Tibial nerve (tissue), 4 donors: Measurements from ENCODE around the gene ELMOD3. TPM values are rescaled to one million over a fixed set of nuclear protein-coding genes. Genes with fewer than 3 reads are reported as not detected.

Source experiments
- DNase-seq, 2 donors: peaks; one replicate each; pipeline ENCODE4 v3.0.0-alpha.2; 2019; ENCODE audit warnings: low spot score in 2 of 2
- H3K27ac ChIP-seq, 4 donors: fragments of 200-600 bp; sonication (generic) in 3 of 4; one replicate each; pipeline ENCODE4 v1.5.1; 2017 to 2019; ENCODE audit warnings: mild to moderate bottlenecking in 1 of 4
- H3K27me3 ChIP-seq, 2 donors: fragments of 200-600 bp; sonication (generic) in 1 of 2; one replicate each; pipeline versions ENCODE4 v1.5.1 to v1.6.0; 2017 to 2019
- H3K36me3 ChIP-seq, 3 donors: fragments of 200-600 bp; sonication (generic); one replicate each; pipeline ENCODE4 v1.5.1; 2018 to 2019
- H3K4me1 ChIP-seq, 4 donors: fragments of 200-600 bp; sonication (generic) in 3 of 4; one replicate each; pipeline ENCODE4 v1.5.1; 2017 to 2019
- H3K4me3 ChIP-seq, 4 donors: fragments of 200-600 bp; sonication (generic) in 3 of 4; one replicate each; pipeline ENCODE4 v1.5.1; 2017 to 2019; ENCODE audit warnings: mild to moderate bottlenecking in 1 of 4, moderate library complexity in 1 of 4
- H3K9me3 ChIP-seq, 4 donors: fragments of 200-600 bp; sonication (generic) in 3 of 4; one replicate each; pipeline ENCODE4 v1.5.1; 2017 to 2019
- CTCF ChIP-seq, 5 experiments: fragments of 200-600 bp in 3 of 5; fragments of 450-650 bp in 2 of 5; sonication (generic) in 3 of 5; IDR thresholded peaks; one replicate each; pipeline ENCODE4 v1.5.1; 2016 to 2019; ENCODE audit warnings: antibody characterized with exemption in 5 of 5, mild to moderate bottlenecking in 3 of 5, moderate library complexity in 2 of 5
- EP300 ChIP-seq, 2 donors: sonication (generic); formaldehyde crosslinking; IDR thresholded peaks; one replicate each; pipeline ENCODE4 v1.6.1; 2017; ENCODE audit warnings: antibody characterized with exemption in 2 of 2, mild to moderate bottlenecking in 1 of 2
- POLR2A ChIP-seq, 2 donors: fragments of 450-650 bp; IDR thresholded peaks; one replicate each; pipeline ENCODE4 v1.6.1; 2017; ENCODE audit warnings: antibody characterized with exemption in 2 of 2, mild to moderate bottlenecking in 2 of 2, moderate library complexity in 2 of 2
- WGBS, 2 donors: methylation state at CpG; one replicate each; pipeline ENCODE4 v1.1.5; 2018; 5-methylcytosine and 5-hydroxymethylcytosine counted together
- total RNA-seq, 4 donors: library from RNA; depleted of rRNA; stranded (reverse); fragments of >200 nt; gene quantifications; one replicate each; pipeline ENCODE4 v1.1.0, GENCODE V29; 2016

ELMOD3 gene
- total RNA-seq, 4 donors from 2014 or later, result 21.2 to 39.0 (median 35.4) TPM

- H3K9me3 ChIP-seq, result no peaks in the 10 kb centered on the region
- H3K27ac ChIP-seq, result no peak overlapping the region
- peak overlapping the region; percentile 2 to 79 (median 73) for H3K4me3 ChIP-seq
- no peaks in the 10 kb centered on the region for H3K27me3 ChIP-seq
- 59 to 69% methylated on average over 9 of the region's 9 CpGs for WGBS, 2 donors
- DNase-seq, result no peak
- H3K36me3 ChIP-seq, result peaks cover 7 to 52% (median 27%) of the 10 kb centered on the region in 3 donors
- peaks cover 0 to 72% (median 28%) of the 10 kb centered on the region in 4 donors for H3K4me1 ChIP-seq
- TF ChIP-seq POLR2A (IDR thresholded peaks at IDR 0.05) (no peak), EP300 (IDR thresholded peaks at IDR 0.05) (no peak), CTCF (IDR thresholded peaks at IDR 0.05) (no peak)
Measured at GRCh38 chr2:85325466-85325811, 29.1 kb upstream of the ELMOD3 start.

- no peak for DNase-seq
- no peaks in the 10 kb centered on the region for H3K9me3 ChIP-seq
- peak overlapping the region; percentile 67 to 79 (median 73) for H3K4me3 ChIP-seq
- TF ChIP-seq CTCF (IDR thresholded peaks at IDR 0.05) (no peak), EP300 (IDR thresholded peaks at IDR 0.05) (peak in 1 of 2 donors; percentile 21)
- 19 to 32% methylated on average over 27 to 32 of the region's 32 CpGs for WGBS, 2 donors
- peaks cover 0 to 60% (median 28%) of the 10 kb centered on the region in 4 donors for H3K4me1 ChIP-seq
- H3K27me3 ChIP-seq, result no peaks in the 10 kb centered on the region
- peaks cover 7 to 41% (median 27%) of the 10 kb centered on the region in 3 donors for H3K36me3 ChIP-seq
- peak overlapping the region in 3 of 4 donors; percentile 92 to 97 (median 94) for H3K27ac ChIP-seq
Measured at GRCh38 chr2:85326406-85327159, 28.0 kb upstream of the ELMOD3 start.

GRCh38 chr2:85327160-85327821 lies 27.3 kb upstream of the ELMOD3 start:
- Histone ChIP-seq H3K9me3 (no peaks in the 10 kb centered on the region), H3K4me3 (peak overlapping the region; percentile 67 to 79 (median 73)), H3K27ac (peak overlapping the region; percentile 90 to 97 (median 93)), H3K4me1 (peaks cover 0 to 53% (median 28%) of the 10 kb centered on the region in 4 donors), H3K27me3 (no peaks in the 10 kb centered on the region), H3K36me3 (peaks cover under 1 to 34% (median 22%) of the 10 kb centered on the region in 3 donors)
- no peak for TF ChIP-seq POLR2A (IDR thresholded peaks at IDR 0.05)
- no peak for TF ChIP-seq CTCF (IDR thresholded peaks at IDR 0.05)
- WGBS, 2 donors, result 3 to 5% methylated on average over 41 of the region's 41 CpGs
- DNase-seq, result peak in 1 of 2 donors; percentile 30

GRCh38 chr2:85327822-85328617 lies 26.5 kb upstream of the ELMOD3 start, which contains the start of gene TGOLN2:
TGOLN2 (minus strand) TSS chr2:85327989; CDS start chr2:85327962, 27 bp downstream.
- H3K36me3 ChIP-seq, result peaks cover 0 to 27% (median 16%) of the 10 kb centered on the region in 3 donors
- WGBS, 2 donors, result 0% methylated on average over 56 to 57 of the region's 57 CpGs

More at GRCh38 chr2:85327822-85328617, 26.5 kb upstream of the ELMOD3 start, which contains the start of gene TGOLN2:
- Histone ChIP-seq H3K4me1 (peaks cover 0 to 51% (median 27%) of the 10 kb centered on the region in 4 donors), H3K27ac (peak within 1 kb of the TSS; percentile 90 to 97 (median 93)), H3K27me3 (no peaks in the 10 kb centered on the region), H3K4me3 (peak within 1 kb of the TSS; percentile 67 to 79 (median 73)), H3K9me3 (no peaks in the 10 kb centered on the region)
- TF ChIP-seq EP300 (IDR thresholded peaks at IDR 0.05), result peak in 1 of 2 donors; percentile 99
- peak in 2 of 5 experiments; percentile 43 to 51 for TF ChIP-seq CTCF (IDR thresholded peaks at IDR 0.05)
- peak; percentile 97 to 98 for TF ChIP-seq POLR2A (IDR thresholded peaks at IDR 0.05)
- peak; percentile 89 for DNase-seq
